HG02885 (cell line): Measurements from ENCODE around the gene DDX23.
"Not testable (repeated sequence)": the region's sequence is repeated elsewhere in the genome, so short reads cannot be mapped to it uniquely, and the experiment has no call there.

ENCODE experiments used
- ATAC-seq: cut with Tn5 transposase; IDR thresholded peaks from one replicate; pipeline ENCODE4 v1.9.1; 2021; ENCODE audit warnings: mild to moderate bottlenecking; ENCODE audit not compliant: unreplicated experiment, poor library complexity

DDX23 gene

GRCh38 chr12:48863291-48863690, 11.3 kb upstream of the DDX23 start:
- no peak for ATAC-seq

- ATAC-seq, result no peak
Observed at GRCh38 chr12:48862760-48863159, 10.8 kb upstream of the DDX23 start.

GRCh38 chr12:48861111-48861510, 9.1 kb upstream of the DDX23 start:
- no peak for ATAC-seq

- not testable (repeated sequence) for ATAC-seq
Observed at GRCh38 chr12:48860236-48860635, 8.3 kb upstream of the DDX23 start.

GRCh38 chr12:48859607-48860006, 7.6 kb upstream of the DDX23 start:
- ATAC-seq, result no peak

GRCh38 chr12:48858043-48858442, 6.1 kb upstream of the DDX23 start:
- ATAC-seq, result no peak

DNA sequence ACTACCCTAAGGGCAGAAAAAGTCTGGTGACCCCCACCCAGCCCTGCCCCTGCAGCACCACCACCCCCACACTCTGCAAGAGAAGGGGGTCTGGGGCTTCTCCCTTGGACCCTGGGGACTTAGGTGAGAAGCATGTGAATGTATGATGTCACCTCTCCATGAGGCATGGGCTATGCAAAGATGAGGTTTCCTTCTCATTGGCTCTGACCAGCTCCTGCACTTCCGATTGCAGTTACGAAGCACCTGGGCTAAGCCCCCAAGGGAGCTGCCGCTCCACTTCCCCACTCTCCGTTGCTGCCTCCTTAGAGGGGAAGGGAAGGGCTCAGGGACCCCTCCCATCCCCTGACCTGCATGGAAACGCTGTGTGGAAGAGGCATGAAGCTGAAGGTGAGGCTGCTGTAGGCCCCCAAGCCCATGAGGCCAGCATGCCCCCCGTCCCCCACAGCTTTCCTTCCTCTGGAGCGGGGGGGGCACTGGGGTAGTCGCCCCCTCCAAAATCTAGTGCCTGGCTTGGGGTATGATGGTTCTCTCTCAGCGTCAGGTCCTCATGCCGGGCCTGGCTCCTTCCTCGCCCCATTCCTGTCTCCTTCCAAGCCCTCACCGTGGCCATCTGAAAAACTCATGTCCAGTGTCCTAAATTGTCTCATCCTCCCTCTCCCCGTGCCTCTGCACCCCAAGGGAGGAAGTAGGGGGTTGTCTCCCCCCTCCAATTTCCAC, 5.5 kb upstream of the DDX23 start:
- ATAC-seq, result peak; percentile 58

- ATAC-seq, result no peak
Observed at GRCh38 chr12:48856379-48856778, 4.4 kb upstream of the DDX23 start.

GRCh38 chr12:48854932-48855331, 3.0 kb upstream of the DDX23 start:
- ATAC-seq, result not testable (repeated sequence)

DNA sequence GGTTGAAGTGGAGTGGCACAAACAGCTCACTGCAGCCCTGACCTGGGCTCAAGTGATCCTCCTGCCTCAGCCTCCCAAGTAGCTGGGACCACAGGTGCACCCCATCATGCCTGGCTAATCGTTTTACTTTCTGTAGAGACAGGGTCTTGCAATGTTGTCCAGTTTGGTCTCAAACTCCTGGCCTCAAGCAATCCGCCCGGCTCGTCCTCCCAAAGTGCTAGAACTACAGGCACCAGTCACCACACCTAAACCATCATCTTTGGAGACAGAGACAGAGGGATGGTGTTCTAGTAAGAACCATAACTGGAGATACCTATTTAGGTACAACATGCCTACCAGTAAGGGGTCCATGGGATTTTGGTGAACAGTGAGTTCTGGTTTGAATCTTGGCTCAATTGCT, 2.5 kb upstream of the DDX23 start:
- ATAC-seq, result no peak

DNA sequence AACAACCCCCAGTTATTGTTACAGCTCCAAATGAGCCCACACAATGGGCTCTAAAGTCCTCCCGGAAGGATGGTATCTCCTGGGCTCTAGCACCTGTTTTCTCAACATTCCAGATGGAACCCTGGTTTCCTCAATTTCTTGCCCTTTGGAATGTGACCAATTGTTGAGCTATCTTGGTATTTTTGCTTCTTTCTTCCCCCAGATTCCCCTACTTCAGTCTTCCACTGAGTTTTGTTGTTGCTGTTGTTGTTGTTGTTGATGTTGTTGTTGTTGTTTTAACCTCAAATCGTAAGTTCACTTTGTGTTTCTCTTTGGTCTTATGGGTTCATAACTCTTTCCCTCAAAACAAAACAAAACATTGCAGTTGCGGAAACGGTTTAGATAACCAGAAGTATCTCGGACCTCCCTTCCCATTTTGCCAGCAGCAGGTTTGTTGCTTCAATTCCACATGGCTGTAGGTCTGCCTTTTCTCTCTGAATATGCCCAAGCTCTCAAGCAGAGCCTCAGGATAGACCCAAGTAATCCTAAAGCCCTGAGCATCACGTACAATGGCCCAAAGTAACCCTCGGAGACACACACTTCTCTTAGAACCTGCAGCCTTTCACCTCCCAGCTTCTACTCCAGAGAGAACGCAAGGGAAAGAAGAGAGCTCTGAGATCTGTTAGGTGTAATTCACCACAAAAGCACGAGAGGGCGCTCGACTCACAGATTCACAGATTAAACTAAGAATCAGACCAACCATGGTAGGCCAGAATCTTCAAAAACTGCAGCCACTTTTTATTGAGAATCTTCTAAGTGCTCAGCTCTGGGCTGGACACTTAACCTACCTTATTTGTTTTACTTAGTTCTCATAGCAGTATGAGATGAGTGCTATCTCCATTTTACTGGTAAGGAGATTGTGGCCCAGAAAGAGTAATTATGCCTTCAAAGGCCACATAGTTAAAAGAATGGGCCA, 1.0 kb upstream of the DDX23 start:
- ATAC-seq, result peak; percentile 11

DNA sequence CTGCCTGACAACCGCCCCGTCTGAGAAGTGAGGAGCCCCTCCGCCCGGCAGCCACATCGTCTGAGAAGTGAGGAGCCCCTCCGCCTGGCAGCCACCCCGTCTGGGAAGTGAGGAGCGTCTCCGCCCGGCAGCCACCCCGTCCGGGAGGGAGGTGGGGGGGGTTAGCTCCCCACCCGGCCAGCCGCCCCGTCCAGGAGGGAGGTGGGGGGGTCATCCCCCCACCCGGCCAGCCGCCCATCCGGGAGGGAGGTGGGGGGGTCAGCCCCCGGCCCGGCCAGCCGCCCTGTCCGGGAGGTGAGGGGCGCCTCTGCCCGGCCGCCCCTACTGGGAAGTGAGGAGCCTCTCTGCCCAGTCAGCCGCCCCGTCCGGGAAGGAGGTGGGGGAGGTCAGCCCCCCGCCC, 9.9 kb downstream of the DDX23 start:
- ATAC-seq, result not testable (repeated sequence)

- no peak for ATAC-seq
Observed at GRCh38 chr12:48838048-48838447, 13.9 kb downstream of the DDX23 start.

DNA sequence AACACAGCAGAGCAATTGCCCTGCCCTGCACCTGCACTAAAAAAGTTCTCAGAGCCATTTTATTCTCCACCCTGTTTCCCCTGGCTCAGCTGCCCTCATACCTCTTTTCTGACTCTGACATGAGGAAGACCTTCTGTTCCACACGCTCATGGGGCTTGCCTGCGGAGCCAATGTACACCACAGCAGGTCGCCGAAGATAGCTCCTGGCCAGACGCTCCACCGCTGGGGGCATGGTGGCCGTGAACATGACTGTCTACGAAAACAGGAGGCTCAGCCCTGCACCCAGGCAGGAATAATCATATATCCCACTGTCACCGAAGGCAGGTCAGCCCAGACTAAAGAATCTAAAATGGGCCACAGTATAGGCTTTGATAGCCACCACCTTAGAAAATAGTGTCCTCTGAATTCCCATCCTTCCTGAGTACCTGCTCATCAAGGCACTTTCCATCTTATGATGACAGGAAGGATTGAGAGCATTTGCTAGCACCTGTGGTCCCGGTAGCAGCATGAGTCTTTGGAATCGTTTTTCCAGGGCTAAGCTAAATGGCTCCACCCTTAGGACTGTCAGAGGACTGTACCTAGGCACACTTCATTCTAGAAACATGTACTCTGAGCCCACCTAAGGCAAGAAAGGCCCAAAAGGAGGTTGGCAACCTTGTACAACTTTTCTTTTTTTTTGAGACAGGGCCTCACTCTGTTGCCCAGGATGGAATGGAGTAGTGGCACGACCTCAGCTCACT, 19.5 kb downstream of the DDX23 start:
- ATAC-seq, result no peak

- ATAC-seq, result no peak
Observed at GRCh38 chr12:48831257-48831656, 20.7 kb downstream of the DDX23 start.

DNA sequence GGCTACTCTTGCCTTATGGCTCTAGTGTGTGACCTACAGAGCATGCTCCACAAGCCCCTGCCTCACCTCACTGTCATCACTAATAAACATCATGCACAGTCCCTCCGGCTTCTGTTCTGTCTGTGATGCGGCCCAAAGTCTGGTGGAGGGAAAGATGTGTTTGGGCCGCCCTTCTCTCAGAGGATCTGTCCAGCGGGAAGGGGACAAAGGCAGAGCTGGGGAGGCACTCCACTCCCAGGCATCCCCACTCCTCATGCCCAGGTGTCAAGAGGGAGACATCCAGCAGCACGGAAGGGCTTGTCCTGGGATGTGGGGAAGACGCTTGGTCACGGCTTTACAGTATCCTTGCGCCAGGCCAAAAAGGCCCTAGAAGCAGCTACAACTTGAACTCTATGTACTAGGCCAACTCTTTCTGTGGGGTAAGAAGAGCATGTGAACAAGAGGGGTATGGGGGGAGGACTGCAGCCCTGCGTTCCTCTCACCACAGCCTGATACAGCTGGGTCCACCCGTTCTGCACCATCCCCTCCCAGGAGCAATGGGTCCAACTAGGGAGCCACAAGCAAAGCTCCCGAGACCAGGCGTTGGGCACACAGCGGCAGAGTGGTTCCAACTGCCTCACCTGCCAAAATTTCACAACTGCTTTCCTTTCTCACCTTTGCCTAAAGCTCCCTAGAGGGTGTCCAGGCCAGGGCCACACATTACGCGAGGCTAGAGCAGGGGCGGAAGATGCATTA, 23.0 kb downstream of the DDX23 start:
- no peak for ATAC-seq

- no peak for ATAC-seq
Observed at GRCh38 chr12:48828293-48828692, 23.7 kb downstream of the DDX23 start.

DNA sequence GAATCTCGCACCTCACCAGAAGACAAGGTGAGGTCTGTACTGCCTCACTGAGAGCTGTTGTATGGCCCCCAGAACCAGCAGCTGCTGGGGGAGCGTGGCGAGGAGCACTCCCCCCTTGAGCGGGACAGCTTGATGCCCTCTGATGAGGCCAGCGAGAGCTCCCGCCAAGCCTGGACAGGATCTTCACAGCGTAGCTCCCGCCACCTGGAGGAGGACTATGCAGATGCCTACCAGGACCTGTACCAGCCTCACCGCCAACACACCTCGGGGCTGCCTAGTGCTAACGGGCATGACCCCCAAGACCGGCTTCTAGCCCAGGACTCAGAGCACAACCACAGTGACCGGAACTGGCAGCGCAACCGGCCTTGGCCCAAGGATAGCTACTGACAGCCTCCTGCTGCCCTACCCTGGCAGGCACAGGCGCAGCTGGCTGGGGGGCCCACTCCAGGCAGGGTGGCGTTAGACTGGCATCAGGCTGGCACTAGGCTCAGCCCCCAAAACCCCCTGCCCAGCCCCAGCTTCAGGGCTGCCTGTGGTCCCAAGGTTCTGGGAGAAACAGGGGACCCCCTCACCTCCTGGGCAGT, 24.4 kb downstream of the DDX23 start:
- ATAC-seq, result no peak

DNA sequence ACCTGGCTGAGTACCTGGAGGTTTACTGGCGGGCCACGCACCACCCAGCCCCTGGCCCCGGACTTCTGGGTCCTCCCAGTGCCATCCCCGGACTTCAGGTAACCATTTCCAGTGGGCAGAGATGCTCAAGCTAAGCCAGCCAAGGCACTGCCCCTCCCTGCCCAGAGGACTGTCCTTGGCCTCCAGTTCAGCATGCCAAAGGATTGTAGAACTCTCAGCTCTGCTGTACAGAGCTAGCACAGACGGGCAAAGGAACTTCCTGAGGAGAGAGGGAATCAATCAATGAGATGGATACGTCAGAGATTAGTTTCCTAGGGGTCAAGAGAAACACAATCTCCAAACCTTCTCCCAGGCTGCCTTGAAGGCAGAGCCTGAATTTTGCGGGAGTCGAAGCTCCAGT, 24.9 kb downstream of the DDX23 start:
- no peak for ATAC-seq
